ENCODE results near the gene OR52B4. TPM values are rescaled to one million over a fixed set of nuclear protein-coding genes. Genes with fewer than 3 reads are reported as not detected.
"Not testable (repeated sequence)": the region's sequence is repeated elsewhere in the genome, so short reads cannot be mapped to it uniquely, and the experiment has no call there.

OR52B4 gene
- total and polyA plus RNA-seq, 2 donors from 2014 or later: not detected

DNA sequence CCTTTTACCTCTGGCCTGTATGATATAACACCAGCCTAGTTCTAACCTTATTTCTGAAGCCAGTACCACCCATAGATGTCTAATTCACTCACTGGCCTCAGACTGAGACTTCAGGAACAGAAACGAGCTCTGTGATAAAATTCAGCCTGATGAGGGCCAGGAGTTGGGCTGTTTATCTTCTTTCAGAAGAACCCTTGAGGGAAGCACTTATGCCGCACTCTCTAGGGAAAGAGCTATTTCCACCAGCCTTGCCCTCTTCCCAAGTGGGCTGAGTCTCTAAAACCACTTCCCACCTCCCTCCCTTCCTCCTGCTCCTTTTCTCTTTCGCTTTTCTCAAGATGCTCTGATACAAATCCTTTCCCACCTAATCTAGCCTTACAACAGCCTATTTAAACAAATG lies 2.0 kb upstream of the OR52B4 start:
- DNase-seq: no peak
- no peaks in the 10 kb centered on the region for H3K9me3 ChIP-seq (ENCODE audit: control insufficient read depth in 2 of 3, insufficient read depth in 1 of 3, low read length in 3 of 3)
- TF ChIP-seq, protein P1, sequence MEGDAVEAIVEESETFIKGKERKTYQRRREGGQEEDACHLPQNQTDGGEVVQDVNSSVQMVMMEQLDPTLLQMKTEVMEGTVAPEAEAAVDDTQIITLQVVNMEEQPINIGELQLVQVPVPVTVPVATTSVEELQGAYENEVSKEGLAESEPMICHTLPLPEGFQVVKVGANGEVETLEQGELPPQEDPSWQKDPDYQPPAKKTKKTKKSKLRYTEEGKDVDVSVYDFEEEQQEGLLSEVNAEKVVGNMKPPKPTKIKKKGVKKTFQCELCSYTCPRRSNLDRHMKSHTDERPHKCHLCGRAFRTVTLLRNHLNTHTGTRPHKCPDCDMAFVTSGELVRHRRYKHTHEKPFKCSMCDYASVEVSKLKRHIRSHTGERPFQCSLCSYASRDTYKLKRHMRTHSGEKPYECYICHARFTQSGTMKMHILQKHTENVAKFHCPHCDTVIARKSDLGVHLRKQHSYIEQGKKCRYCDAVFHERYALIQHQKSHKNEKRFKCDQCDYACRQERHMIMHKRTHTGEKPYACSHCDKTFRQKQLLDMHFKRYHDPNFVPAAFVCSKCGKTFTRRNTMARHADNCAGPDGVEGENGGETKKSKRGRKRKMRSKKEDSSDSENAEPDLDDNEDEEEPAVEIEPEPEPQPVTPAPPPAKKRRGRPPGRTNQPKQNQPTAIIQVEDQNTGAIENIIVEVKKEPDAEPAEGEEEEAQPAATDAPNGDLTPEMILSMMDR (IDR thresholded peaks at IDR 0.05; ENCODE audit: borderline replicate concordance, extremely low read depth, insufficient read depth): no peak
- no peak overlapping the region for H3K9ac ChIP-seq (ENCODE audit: low read length in 3 of 3)
- no peak for FAIRE-seq
- no peak overlapping the region for H3K4me3 ChIP-seq (ENCODE audit: low read length in 3 of 3)
- H3K36me3 ChIP-seq (ENCODE audit: control insufficient read depth in 2 of 3, insufficient read depth in 3 of 3, low read length in 3 of 3): no peaks in the 10 kb centered on the region
- H3K27ac ChIP-seq (ENCODE audit: low read depth in 2 of 2, low read length in 2 of 2): no peak overlapping the region
- H3K27me3 ChIP-seq (ENCODE audit: control insufficient read depth, insufficient read depth, low read length): no peaks in the 10 kb centered on the region
- no peaks in the 10 kb centered on the region for H3K4me1 ChIP-seq (ENCODE audit: control insufficient read depth in 2 of 3, insufficient read depth in 2 of 3, low read depth in 1 of 3, low read length in 3 of 3)
- intact Hi-C loops (cut with DNase I): no loop called here

DNA sequence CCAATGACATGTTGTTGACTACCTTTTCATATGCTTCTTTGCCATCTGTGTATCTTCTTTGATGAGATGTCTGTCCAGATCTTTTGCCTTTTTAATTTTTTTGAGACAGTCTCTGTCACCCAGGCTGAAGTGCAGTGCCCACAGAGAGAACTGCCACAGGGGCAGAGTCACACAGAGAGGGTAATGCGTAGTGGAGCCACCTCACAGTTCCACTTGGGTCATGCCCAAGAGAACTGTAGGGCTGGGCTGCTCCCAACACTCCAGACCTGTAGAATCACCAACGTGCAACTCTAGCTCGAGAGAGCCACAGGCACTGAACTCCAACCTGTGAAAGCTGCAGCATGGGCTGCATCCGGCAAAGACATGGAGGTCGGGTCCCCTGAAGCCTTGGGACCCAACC lies 20.0 kb downstream of the OR52B4 start:
- intact Hi-C loops (cut with DNase I); DNase-seq; H3K4me1 ChIP-seq (ENCODE audit: control insufficient read depth in 2 of 3, insufficient read depth in 2 of 3, low read depth in 1 of 3, low read length in 3 of 3); H3K36me3 ChIP-seq (ENCODE audit: control insufficient read depth in 2 of 3, insufficient read depth in 3 of 3, low read length in 3 of 3); H3K4me3 ChIP-seq (ENCODE audit: low read length in 3 of 3); FAIRE-seq; H3K27ac ChIP-seq (ENCODE audit: low read depth in 2 of 2, low read length in 2 of 2); H3K9ac ChIP-seq (ENCODE audit: low read length in 3 of 3); H3K27me3 ChIP-seq (ENCODE audit: control insufficient read depth, insufficient read depth, low read length); H3K9me3 ChIP-seq (ENCODE audit: control insufficient read depth in 2 of 3, insufficient read depth in 1 of 3, low read length in 3 of 3): not testable (repeated sequence)

DNA sequence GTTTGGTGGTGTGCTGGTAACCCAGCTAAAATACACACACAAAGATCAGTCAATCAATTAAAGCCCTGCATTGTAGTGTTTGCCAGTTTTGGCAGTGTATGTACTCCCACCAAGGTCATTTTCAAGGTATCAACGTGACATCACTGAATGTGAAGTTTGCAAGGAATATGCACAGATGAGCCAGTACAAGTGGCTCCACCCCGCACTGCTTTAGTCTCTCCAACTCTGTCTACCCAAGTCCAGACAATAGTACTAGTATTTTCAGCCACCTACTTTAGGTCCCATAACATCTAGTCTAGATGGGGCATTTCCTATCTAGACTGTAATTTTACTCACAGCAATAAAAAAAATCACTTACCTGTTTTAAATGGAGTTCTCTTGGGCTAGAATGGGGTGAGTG lies 22.8 kb downstream of the OR52B4 start:
- H3K36me3 ChIP-seq (ENCODE audit: control insufficient read depth in 2 of 3, insufficient read depth in 3 of 3, low read length in 3 of 3); H3K9me3 ChIP-seq (ENCODE audit: control insufficient read depth in 2 of 3, insufficient read depth in 1 of 3, low read length in 3 of 3); FAIRE-seq; H3K4me3 ChIP-seq (ENCODE audit: low read length in 3 of 3); DNase-seq; H3K9ac ChIP-seq (ENCODE audit: low read length in 3 of 3); H3K27ac ChIP-seq (ENCODE audit: low read depth in 2 of 2, low read length in 2 of 2); intact Hi-C loops (cut with DNase I); H3K4me1 ChIP-seq (ENCODE audit: control insufficient read depth in 2 of 3, insufficient read depth in 2 of 3, low read depth in 1 of 3, low read length in 3 of 3); H3K27me3 ChIP-seq (ENCODE audit: control insufficient read depth, insufficient read depth, low read length): not testable (repeated sequence)

DNA sequence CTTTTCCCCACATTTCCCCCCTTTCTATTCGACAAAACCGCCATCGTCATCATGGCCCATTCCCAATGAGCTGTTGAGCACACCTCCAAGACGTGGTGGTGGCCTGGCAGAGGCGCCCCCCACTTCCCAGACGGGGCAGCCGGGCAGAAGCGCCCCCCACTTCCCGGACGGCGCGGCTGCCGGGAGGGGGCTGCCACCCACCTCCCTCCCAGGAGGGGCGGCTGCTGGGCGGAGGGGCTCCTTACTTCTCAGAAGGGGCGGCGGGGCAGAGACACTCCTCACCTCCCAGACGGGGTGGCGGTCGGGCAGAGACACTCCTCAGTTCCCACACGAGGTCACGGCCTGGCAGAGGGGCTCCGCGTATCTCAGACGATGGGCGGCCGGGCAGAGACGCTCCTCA lies 33.8 kb downstream of the OR52B4 start:
- H3K9ac ChIP-seq (ENCODE audit: low read length in 3 of 3); H3K27ac ChIP-seq (ENCODE audit: low read depth in 2 of 2, low read length in 2 of 2); H3K27me3 ChIP-seq (ENCODE audit: control insufficient read depth, insufficient read depth, low read length); H3K4me1 ChIP-seq (ENCODE audit: control insufficient read depth in 2 of 3, insufficient read depth in 2 of 3, low read depth in 1 of 3, low read length in 3 of 3); intact Hi-C loops (cut with DNase I); H3K36me3 ChIP-seq (ENCODE audit: control insufficient read depth in 2 of 3, insufficient read depth in 3 of 3, low read length in 3 of 3); FAIRE-seq; H3K9me3 ChIP-seq (ENCODE audit: control insufficient read depth in 2 of 3, insufficient read depth in 1 of 3, low read length in 3 of 3); H3K4me3 ChIP-seq (ENCODE audit: low read length in 3 of 3): not testable (repeated sequence)
- DNase-seq: peak in 1 of 5 donors; percentile 18

Other genes with a start within 250 kb of the OR52B4 start
- gene TRIM21, start 25.3 kb upstream of the OR52B4 start, total RNA-seq: 23.5 TPM
- 23.1 TPM for gene TRIM21, start 25.3 kb upstream of the OR52B4 start, polyA plus RNA-seq (ENCODE audit: insufficient read depth, low read depth, low replicate concordance)
- gene OR52K2, start 80.9 kb upstream of the OR52B4 start, total RNA-seq: not detected
- not detected for gene OR52K2, start 80.9 kb upstream of the OR52B4 start, polyA plus RNA-seq (ENCODE audit: insufficient read depth, low read depth, low replicate concordance)
- not detected for gene OR52K1, start 114.3 kb upstream of the OR52B4 start, total RNA-seq
- not detected for gene OR52K1, start 114.3 kb upstream of the OR52B4 start, polyA plus RNA-seq (ENCODE audit: insufficient read depth, low read depth, low replicate concordance)
- gene OR52M1, start 176.8 kb upstream of the OR52B4 start, total RNA-seq: not detected
- gene OR52M1, start 176.8 kb upstream of the OR52B4 start, polyA plus RNA-seq (ENCODE audit: insufficient read depth, low read depth, low replicate concordance): not detected
- not detected for gene OR52I2, start 213.4 kb upstream of the OR52B4 start, total RNA-seq
- not detected for gene OR52I2, start 213.4 kb upstream of the OR52B4 start, polyA plus RNA-seq (ENCODE audit: insufficient read depth, low read depth, low replicate concordance)
- gene OR52I1, start 225.7 kb upstream of the OR52B4 start, total RNA-seq: not detected
- not detected for gene OR52I1, start 225.7 kb upstream of the OR52B4 start, polyA plus RNA-seq (ENCODE audit: insufficient read depth, low read depth, low replicate concordance)
- gene TRIM68, start 239.8 kb upstream of the OR52B4 start, total RNA-seq: 18.3 TPM
- gene TRIM68, start 239.8 kb upstream of the OR52B4 start, polyA plus RNA-seq (ENCODE audit: insufficient read depth, low read depth, low replicate concordance): 11.3 TPM